A673 (cell line): ENCODE results near the gene AURKA.

Source experiments
- CTCF ChIP-seq: fragments of 300-800, 200-600 bp; sonication (generic); conservative IDR thresholded peaks from 2 replicates; pipeline ENCODE4 v1.5.1; 2017; ENCODE audit warnings: low read depth, mild to moderate bottlenecking, antibody characterized with exemption, low read length, moderate library complexity, mixed read lengths
- EZH2 ChIP-seq: fragments of 200-600 bp; sonication (generic); IDR thresholded peaks from 2 replicates; pipeline ENCODE4 v1.6.1; 2017; ENCODE audit warnings: borderline replicate concordance, low read depth, mild to moderate bottlenecking, mixed read lengths, antibody characterized with exemption, low read length; ENCODE audit not compliant: poor library complexity, severe bottlenecking

- TF ChIP-seq CTCF (no peak), EZH2 (no peak)
Measured at GRCh38 chr20:56431471-56431870, 39.5 kb upstream of the AURKA start.
